Measurements from ENCODE around the gene CFB.

GRCh38 chr6:31968791-31969711 lies 23.2 kb downstream of the CFB start:
- TF ChIP-seq YY1 (IDR thresholded peaks at IDR 0.05; ENCODE audit: low read depth) (no peak), FOXM1 (IDR thresholded peaks at IDR 0.05; ENCODE audit: borderline replicate concordance, low read depth) (no peak), CEBPB (IDR thresholded peaks at IDR 0.05) (no peak), MAX (IDR thresholded peaks at IDR 0.05) (no peak), USF1 (IDR thresholded peaks at IDR 0.05) (no peak), EP300 (IDR thresholded peaks at IDR 0.05; ENCODE audit: borderline replicate concordance) (no peak), TAF1 (IDR thresholded peaks at IDR 0.05; ENCODE audit: low read depth) (no peak), REST (IDR thresholded peaks at IDR 0.05; ENCODE audit: low read depth) (no peak), CREB1 (IDR thresholded peaks at IDR 0.05; ENCODE audit: low read depth) (no peak), RAD21 (IDR thresholded peaks at IDR 0.05; ENCODE audit: low read depth) (no peak), NFIC (IDR thresholded peaks at IDR 0.05) (no peak), TCF12 (IDR thresholded peaks at IDR 0.05; ENCODE audit: low read depth) (no peak), EGR1 (IDR thresholded peaks at IDR 0.05) (no peak), ZBTB7A (IDR thresholded peaks at IDR 0.05; ENCODE audit: low read depth) (no peak)
